ENCODE data around the gene SH3RF2.

Gene SH3RF2

DNA sequence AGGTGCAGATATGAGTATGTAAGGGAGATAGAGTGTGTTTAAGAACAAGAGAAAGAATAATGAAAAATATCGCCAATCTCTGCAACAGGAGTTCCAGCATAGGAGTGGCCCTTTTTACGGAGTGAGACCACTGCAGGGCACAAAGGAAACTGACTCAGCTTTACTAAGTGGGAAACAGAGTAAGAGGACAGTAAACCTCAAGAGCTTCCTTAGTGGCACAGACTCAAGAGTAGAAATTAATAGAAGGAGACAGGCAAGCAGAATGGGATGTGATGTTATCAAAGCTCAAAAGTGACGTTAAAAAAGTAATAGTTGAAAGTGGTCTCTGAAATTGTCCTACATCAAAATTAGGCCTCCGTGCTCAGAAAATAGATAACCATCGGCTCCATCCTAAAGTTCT lies 2.1 kb upstream of the SH3RF2 start:
- TF ChIP-seq, protein P1, sequence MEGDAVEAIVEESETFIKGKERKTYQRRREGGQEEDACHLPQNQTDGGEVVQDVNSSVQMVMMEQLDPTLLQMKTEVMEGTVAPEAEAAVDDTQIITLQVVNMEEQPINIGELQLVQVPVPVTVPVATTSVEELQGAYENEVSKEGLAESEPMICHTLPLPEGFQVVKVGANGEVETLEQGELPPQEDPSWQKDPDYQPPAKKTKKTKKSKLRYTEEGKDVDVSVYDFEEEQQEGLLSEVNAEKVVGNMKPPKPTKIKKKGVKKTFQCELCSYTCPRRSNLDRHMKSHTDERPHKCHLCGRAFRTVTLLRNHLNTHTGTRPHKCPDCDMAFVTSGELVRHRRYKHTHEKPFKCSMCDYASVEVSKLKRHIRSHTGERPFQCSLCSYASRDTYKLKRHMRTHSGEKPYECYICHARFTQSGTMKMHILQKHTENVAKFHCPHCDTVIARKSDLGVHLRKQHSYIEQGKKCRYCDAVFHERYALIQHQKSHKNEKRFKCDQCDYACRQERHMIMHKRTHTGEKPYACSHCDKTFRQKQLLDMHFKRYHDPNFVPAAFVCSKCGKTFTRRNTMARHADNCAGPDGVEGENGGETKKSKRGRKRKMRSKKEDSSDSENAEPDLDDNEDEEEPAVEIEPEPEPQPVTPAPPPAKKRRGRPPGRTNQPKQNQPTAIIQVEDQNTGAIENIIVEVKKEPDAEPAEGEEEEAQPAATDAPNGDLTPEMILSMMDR (IDR thresholded peaks at IDR 0.05; ENCODE audit: low read depth, low read length) = no peak
- no peak for DNase-seq (ENCODE audit: extremely low read depth, low read depth)

DNA sequence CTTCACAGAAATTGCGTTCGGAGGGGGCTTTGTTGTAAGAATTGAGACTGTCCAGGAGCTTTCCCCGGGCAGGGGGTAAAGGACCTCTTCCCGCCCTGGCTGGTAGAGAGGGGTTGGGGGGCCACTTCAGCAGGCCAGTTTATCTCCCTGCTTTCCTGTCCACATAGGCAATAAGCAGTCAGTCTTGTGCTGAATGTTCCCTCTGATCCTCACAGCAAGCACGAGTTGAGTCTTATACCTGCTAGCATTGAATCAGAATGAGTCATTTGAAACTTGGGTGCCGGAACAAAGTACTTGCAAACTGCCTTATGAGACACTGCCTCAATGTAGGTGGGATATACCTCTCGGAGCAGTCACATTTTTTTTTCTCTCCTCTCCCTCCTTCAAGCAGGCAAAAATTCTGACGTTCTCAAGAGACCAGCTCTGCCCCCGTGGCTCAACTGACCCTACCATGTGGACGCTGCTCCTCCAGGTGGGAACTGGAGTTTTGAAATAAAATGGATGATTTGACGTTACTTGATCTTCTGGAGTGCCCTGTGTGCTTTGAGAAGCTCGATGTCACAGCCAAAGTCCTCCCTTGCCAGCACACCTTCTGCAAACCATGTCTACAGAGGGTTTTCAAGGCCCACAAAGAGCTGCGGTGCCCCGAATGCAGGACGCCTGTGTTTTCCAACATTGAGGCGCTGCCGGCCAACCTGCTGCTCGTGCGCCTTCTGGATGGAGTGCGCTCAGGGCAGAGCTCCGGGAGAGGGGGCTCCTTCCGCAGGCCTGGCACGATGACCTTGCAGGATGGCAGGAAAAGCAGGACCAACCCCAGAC lies 1.3 kb downstream of the SH3RF2 start:
- TF ChIP-seq, protein P1 (IDR thresholded peaks at IDR 0.05; ENCODE audit: low read depth, low read length) = no peak
- DNase-seq (ENCODE audit: extremely low read depth, low read depth) = no peak

DNA sequence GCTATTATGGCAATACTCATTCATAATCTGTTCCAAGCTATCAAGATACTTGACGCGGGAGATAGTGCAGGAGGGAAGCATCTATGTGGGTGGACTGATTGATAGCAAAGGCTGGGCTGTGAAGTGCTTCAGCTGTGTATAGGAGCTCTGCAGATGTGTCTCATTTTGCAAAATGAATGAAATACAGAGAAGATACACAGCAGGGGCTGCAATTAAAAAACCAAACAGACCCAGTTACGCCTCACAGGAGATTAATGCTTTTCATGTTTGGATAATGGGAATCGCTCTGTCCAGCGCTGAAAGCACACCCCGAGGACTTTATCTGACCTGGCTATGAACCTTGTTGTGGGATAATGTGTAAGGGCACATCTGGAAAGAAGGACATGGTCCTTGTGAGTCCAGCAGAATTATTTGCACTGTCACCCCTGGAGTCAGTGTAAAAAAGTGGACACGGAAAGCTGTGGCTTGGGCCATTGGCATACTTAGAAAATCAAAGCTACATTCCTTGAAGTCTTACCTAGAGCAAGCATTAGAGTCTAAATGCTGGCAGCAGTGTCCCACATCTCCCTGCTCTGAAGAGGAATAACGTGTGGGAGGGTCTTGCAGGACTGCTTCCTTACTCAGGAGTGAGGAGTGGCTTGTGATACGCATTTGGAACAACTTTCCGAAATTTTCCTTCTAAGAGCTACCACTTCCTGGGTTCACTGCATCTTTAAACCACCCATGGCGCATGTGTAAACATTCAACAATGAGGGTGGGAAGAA lies 2.6 kb downstream of the SH3RF2 start:
- TF ChIP-seq, protein P1 (IDR thresholded peaks at IDR 0.05; ENCODE audit: low read depth, low read length) = no peak
- DNase-seq (ENCODE audit: extremely low read depth, low read depth) = no peak

DNA sequence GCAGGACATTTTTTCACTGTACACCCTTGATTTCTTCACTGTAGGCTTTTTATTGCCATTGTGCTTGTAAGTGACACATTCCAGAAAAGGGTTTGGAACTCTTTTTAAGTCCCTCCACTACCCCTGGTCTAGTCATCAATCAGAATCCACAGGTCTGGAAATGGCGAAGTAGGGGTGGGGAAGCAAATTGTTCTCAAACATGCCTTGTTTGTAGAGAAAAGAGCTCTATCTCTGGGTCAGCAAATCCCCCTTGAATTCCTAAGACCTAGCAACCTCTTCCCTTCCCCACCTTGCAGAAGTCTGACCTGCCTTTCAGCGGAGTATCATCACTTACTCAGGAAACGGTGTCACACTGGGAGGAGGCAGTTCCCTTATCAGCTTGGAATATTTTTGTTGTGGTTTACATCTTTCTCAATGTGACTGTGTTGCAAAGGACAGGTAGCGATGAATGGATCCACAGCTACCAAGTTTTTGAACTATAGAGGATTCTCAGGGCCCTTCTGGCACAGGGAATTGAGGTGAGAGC lies 3.2 kb downstream of the SH3RF2 start:
- TF ChIP-seq, protein P1 (IDR thresholded peaks at IDR 0.05; ENCODE audit: low read depth, low read length) = no peak
- no peak for DNase-seq (ENCODE audit: extremely low read depth, low read depth)

DNA sequence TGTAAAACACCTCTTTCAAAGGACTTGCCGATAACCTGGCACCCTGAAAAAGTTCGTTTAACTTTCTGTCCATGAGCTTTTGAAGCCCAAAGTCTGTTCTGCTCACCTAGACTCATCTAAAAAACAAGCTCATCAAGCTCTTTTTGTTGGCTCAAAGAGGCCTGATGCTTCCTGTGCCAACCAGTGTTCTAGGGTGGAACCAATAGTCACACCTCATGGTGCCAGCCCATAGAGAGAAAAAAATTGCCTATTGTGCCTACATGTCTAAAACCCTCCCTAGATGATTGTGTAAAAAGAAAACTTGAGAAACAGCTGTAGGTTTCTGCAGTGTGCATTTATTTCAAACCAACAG lies 4.7 kb downstream of the SH3RF2 start:
- TF ChIP-seq, protein P1 (IDR thresholded peaks at IDR 0.05; ENCODE audit: low read depth, low read length) = no peak
- no peak for DNase-seq (ENCODE audit: extremely low read depth, low read depth)

DNA sequence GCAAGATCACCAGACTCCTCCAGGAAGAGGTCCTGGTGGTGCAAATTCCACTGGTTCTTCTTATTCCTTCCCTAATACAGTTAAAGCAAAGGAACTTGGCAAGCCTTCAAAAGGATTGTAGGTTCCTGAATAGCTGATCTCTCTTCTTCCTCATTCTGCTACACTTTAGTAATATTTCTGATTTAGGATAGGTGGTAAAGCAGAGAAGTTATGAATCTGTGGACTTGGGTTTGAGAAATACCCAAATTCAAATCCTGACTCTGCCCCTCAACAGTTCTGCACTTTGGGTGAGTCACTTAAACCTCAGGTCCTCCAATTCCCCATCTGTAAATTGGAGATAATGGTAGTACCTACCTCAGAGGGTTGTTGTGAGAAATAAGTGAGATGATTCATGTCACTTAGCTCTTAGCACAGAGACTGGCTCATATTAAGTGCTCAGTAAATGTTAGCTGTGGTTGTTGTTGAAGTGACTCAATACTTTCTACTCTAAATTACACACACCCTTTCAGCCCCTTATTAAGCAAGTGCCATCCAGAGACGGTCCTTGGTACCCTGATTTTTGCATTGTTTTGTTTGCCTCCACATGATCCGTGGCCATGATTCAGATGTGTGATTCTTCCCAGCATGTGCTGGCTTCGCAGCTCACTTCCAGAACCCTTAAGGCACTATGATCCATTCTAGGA lies 5.2 kb downstream of the SH3RF2 start:
- DNase-seq (ENCODE audit: extremely low read depth, low read depth) = no peak
- TF ChIP-seq, protein P1 (IDR thresholded peaks at IDR 0.05; ENCODE audit: low read depth, low read length) = no peak
